ENCODE measurements around the gene NCKAP5. TPM values are rescaled to one million over a fixed set of nuclear protein-coding genes. Genes with fewer than 3 reads are reported as not detected.

Gene NCKAP5
- total and polyA plus RNA-seq, 4 donors = 0.57 to 2.8 (median 2.4) TPM

GRCh38 chr2:133553251-133553650 lies 15.0 kb downstream of the NCKAP5 start:
- Histone ChIP-seq H3K9ac (ENCODE audit: low read depth in 1 of 2, low read length in 2 of 2) (no peak overlapping the region), H3K4me3 (ENCODE audit: low read depth in 1 of 3, low read length in 3 of 3) (no peak overlapping the region), H3K9me3 (ENCODE audit: control insufficient read depth in 4 of 4, low read length in 3 of 4) (no peaks in the 10 kb centered on the region), H3K27me3 (ENCODE audit: control insufficient read depth in 4 of 4, insufficient read depth in 4 of 4, low read length in 3 of 4) (no peaks in the 10 kb centered on the region), H3K27ac (ENCODE audit: low read depth in 1 of 2, low read length in 2 of 2) (no peak overlapping the region), H3K36me3 (ENCODE audit: control insufficient read depth in 4 of 4, insufficient read depth in 3 of 4, low read depth in 1 of 4, low read length in 3 of 4) (peaks cover 0 to 1% (median 0%) of the 10 kb centered on the region in 4 donors), H3K4me1 (ENCODE audit: control insufficient read depth in 4 of 4, insufficient read depth in 4 of 4, low read length in 3 of 4) (peaks cover 0 to 3% (median 0%) of the 10 kb centered on the region in 4 donors)
- no peak for DNase-seq (ENCODE audit: low spot score)
- WGBS = 98% methylated on average over 4 of the region's 4 CpGs
- no peak for TF ChIP-seq RXRA (IDR thresholded peaks at IDR 0.05)
- TF ChIP-seq HNF4G (IDR thresholded peaks at IDR 0.05) = no peak
- no peak for TF ChIP-seq TAF1 (conservative IDR thresholded peaks at IDR 0.05)
- no peak for TF ChIP-seq HNF4A (conservative IDR thresholded peaks at IDR 0.05)
- no peak for TF ChIP-seq FOXA1 (IDR thresholded peaks at IDR 0.05)
- no peak for TF ChIP-seq RAD21 (IDR thresholded peaks at IDR 0.05)
- TF ChIP-seq MAX (IDR thresholded peaks at IDR 0.05) = no peak
- TF ChIP-seq GABPA (IDR thresholded peaks at IDR 0.05 in 1 of 2, conservative IDR thresholded peaks at IDR 0.05 in 1 of 2) = no peak
- no peak for TF ChIP-seq ZBTB33 (IDR thresholded peaks at IDR 0.05)
- no peak for TF ChIP-seq JUND (IDR thresholded peaks at IDR 0.05)
- TF ChIP-seq YY1 (IDR thresholded peaks at IDR 0.05) = no peak

GRCh38 chr2:133552821-133553220 lies 15.4 kb downstream of the NCKAP5 start:
- peaks cover 0 to 3% (median 0%) of the 10 kb centered on the region in 4 donors for H3K4me1 ChIP-seq (ENCODE audit: control insufficient read depth in 4 of 4, insufficient read depth in 4 of 4, low read length in 3 of 4)
- 81% methylated on average over 2 of the region's 2 CpGs for WGBS
- H3K9ac ChIP-seq (ENCODE audit: low read depth in 1 of 2, low read length in 2 of 2) = no peak overlapping the region
- H3K27ac ChIP-seq (ENCODE audit: low read depth in 1 of 2, low read length in 2 of 2) = no peak overlapping the region
- H3K36me3 ChIP-seq (ENCODE audit: control insufficient read depth in 4 of 4, insufficient read depth in 3 of 4, low read depth in 1 of 4, low read length in 3 of 4) = no peaks in the 10 kb centered on the region
- TF ChIP-seq ZBTB33 (IDR thresholded peaks at IDR 0.05) = no peak
- no peak for TF ChIP-seq REST (IDR thresholded peaks at IDR 0.05)
- TF ChIP-seq MAX (IDR thresholded peaks at IDR 0.05) = no peak
- no peak for TF ChIP-seq YY1 (IDR thresholded peaks at IDR 0.05)
- TF ChIP-seq FOXA1 (IDR thresholded peaks at IDR 0.05) = no peak
- no peak for TF ChIP-seq NR2F2 (IDR thresholded peaks at IDR 0.05)
- TF ChIP-seq RAD21 (IDR thresholded peaks at IDR 0.05) = no peak
- no peak for TF ChIP-seq FOXA2 (IDR thresholded peaks at IDR 0.05)
- TF ChIP-seq RXRA (IDR thresholded peaks at IDR 0.05) = no peak
- no peak for TF ChIP-seq GABPA (IDR thresholded peaks at IDR 0.05 in 1 of 2, conservative IDR thresholded peaks at IDR 0.05 in 1 of 2)
- no peak for TF ChIP-seq TAF1 (conservative IDR thresholded peaks at IDR 0.05)
- TF ChIP-seq SP1 (IDR thresholded peaks at IDR 0.05) = no peak
- TF ChIP-seq EGR1 (IDR thresholded peaks at IDR 0.05; ENCODE audit: low read depth in 2 of 2) = no peak
- no peak for TF ChIP-seq JUND (IDR thresholded peaks at IDR 0.05)
- TF ChIP-seq, protein P1, sequence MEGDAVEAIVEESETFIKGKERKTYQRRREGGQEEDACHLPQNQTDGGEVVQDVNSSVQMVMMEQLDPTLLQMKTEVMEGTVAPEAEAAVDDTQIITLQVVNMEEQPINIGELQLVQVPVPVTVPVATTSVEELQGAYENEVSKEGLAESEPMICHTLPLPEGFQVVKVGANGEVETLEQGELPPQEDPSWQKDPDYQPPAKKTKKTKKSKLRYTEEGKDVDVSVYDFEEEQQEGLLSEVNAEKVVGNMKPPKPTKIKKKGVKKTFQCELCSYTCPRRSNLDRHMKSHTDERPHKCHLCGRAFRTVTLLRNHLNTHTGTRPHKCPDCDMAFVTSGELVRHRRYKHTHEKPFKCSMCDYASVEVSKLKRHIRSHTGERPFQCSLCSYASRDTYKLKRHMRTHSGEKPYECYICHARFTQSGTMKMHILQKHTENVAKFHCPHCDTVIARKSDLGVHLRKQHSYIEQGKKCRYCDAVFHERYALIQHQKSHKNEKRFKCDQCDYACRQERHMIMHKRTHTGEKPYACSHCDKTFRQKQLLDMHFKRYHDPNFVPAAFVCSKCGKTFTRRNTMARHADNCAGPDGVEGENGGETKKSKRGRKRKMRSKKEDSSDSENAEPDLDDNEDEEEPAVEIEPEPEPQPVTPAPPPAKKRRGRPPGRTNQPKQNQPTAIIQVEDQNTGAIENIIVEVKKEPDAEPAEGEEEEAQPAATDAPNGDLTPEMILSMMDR (IDR thresholded peaks at IDR 0.05; ENCODE audit: low read depth, low read length, missing input control) = no peak
- no peak for TF ChIP-seq HNF4A (conservative IDR thresholded peaks at IDR 0.05)
- TF ChIP-seq ATF3 (IDR thresholded peaks at IDR 0.05) = no peak
- no peak for TF ChIP-seq HNF4G (IDR thresholded peaks at IDR 0.05)
- H3K9me3 ChIP-seq (ENCODE audit: control insufficient read depth in 4 of 4, low read length in 3 of 4) = no peaks in the 10 kb centered on the region
- no peak overlapping the region for H3K4me3 ChIP-seq (ENCODE audit: low read depth in 1 of 3, low read length in 3 of 3)
- no peak for DNase-seq (ENCODE audit: low spot score)
- H3K27me3 ChIP-seq (ENCODE audit: control insufficient read depth in 4 of 4, insufficient read depth in 4 of 4, low read length in 3 of 4) = no peaks in the 10 kb centered on the region
